H1 (cell line): Measurements from ENCODE around the gene LYSET. TPM values are rescaled to one million over a fixed set of nuclear protein-coding genes. Genes with fewer than 3 reads are reported as not detected.

Source experiments
- NRF1 ChIP-seq: IDR thresholded peaks from 2 replicates; pipeline ENCODE4 v1.6.1; 2011; ENCODE audit warnings: mild to moderate bottlenecking, low read depth, low read length, improper control_type of control experiment
- SIN3A ChIP-seq, 2 experiments: IDR thresholded peaks in 1 of 2; conservative IDR thresholded peaks in 1 of 2; 2 replicates each; pipeline ENCODE4 v1.6.1; 2011 to 2012; ENCODE audit warnings: low read length in 2 of 2, improper control_type of control experiment in 1 of 2, low read depth in 1 of 2, mild to moderate bottlenecking in 1 of 2
- polyA plus RNA-seq, 7 experiments: library from polyadenylated mRNA; depleted of rRNA in 3 of 7; stranded (reverse) in 5 of 7; unstranded in 2 of 7; fragments of >200 nt in 5 of 7; fragments of 200-250 nt in 2 of 7; gene quantifications; 1 replicate in 5 of 7; 2 replicates in 1 of 7; 4 replicates in 1 of 7; pipeline versions ENCODE4 v1.2.1 to v1.2.3, GENCODE V29; 2011 to 2013; ENCODE audit warnings: missing spikeins in 2 of 7, mixed read lengths in 2 of 7
- total RNA-seq: library from RNA; stranded (reverse); fragmentation: NEBNext Ultra II Directional; extraction: Animal tissue kit (Norgen Biotek cat#: 25700); gene quantifications from 2 replicates; pipeline ENCODE4 v1.2.1, GENCODE V29; 2021

LYSET gene
- total and polyA plus RNA-seq, 2 of the 8 experiments (the other 6 are each of a cell fraction or from before 2014, with no cell fraction given), result 26.2 to 26.9 TPM

GRCh38 chr14:93150227-93151208 lies 34.6 kb upstream of the LYSET start (continued):
- TF ChIP-seq SIN3A (conservative IDR thresholded peaks at IDR 0.05 in 1 of 2, IDR thresholded peaks at IDR 0.05 in 1 of 2; ENCODE audit: low read depth in 1 of 2, low read length in 2 of 2) (no peak), NRF1 (no peak)
